ENCODE results near the gene SELENOK. TPM values are rescaled to one million over a fixed set of nuclear protein-coding genes. Genes with fewer than 3 reads are reported as not detected.

The SELENOK gene
- total RNA-seq, 2 experiments from 2014 or later, result 32.1 to 35.8 TPM

GRCh38 chr3:53880396-53881345 is 11.0 kb downstream of the SELENOK start:
- POLR2A ChIA-PET, result interaction anchor here (1.6 to 4.8 kb wide), 2 partner anchors 9 to 10 kb away, joined by 4 to 36 read pairs; partner anchors contain the start of gene SELENOK
- ATAC-seq, result no peak
- H3K4me3 Mint-ChIP-seq, result peak overlapping the region; percentile 98
- no peak for TF ChIP-seq CTCF (IDR thresholded peaks at IDR 0.05)
- intact Hi-C loops (cut with micrococcal nuclease), result no loop called here
- H3K27me3 Mint-ChIP-seq, result no peaks in the 10 kb centered on the region
- H3K4me1 Mint-ChIP-seq (ENCODE audit: low read depth), result peaks cover 21% of the 10 kb centered on the region
- H3K9me3 Mint-ChIP-seq, result no peaks in the 10 kb centered on the region
- peak overlapping the region; percentile 99 for H3K27ac Mint-ChIP-seq
- peaks cover 31% of the 10 kb centered on the region for H3K36me3 Mint-ChIP-seq (ENCODE audit: low read depth)
- no peak for DNase-seq
- CTCF ChIA-PET, result interaction anchor here (1.1 to 3.1 kb wide), 3 partner anchors 11 to 58 kb away, joined by 3 to 14 read pairs (median 5); partner anchors contain the start of gene SELENOK

GRCh38 chr3:53865732-53866499 is 25.7 kb downstream of the SELENOK start:
- Mint-ChIP-seq H3K4me1 (ENCODE audit: low read depth) (no peaks in the 10 kb centered on the region), H3K36me3 (ENCODE audit: low read depth) (peaks cover 42% of the 10 kb centered on the region), H3K27ac (no peak overlapping the region), H3K4me3 (no peak overlapping the region), H3K27me3 (no peaks in the 10 kb centered on the region), H3K9me3 (no peaks in the 10 kb centered on the region)
- ChIA-PET POLR2A (interaction anchor here (1.0 kb wide), 1 partner anchor 19 kb away, joined by 3 read pairs; no protein-coding TSS in a partner anchor), CTCF (interaction anchor here (1.1 kb wide), 1 partner anchor 646 kb away, joined by 3 read pairs; no protein-coding TSS in a partner anchor)
- DNase-seq (no peak), ATAC-seq (no peak)
- intact Hi-C loops (cut with micrococcal nuclease), result no loop called here
- TF ChIP-seq CTCF (IDR thresholded peaks at IDR 0.05), result no peak

GRCh38 chr3:53863145-53863544 is 28.5 kb downstream of the SELENOK start:
- no peak for TF ChIP-seq CTCF (IDR thresholded peaks at IDR 0.05)
- DNase-seq (no peak), ATAC-seq (no peak)
- H3K27ac Mint-ChIP-seq, result no peak overlapping the region
- intact Hi-C loops (cut with micrococcal nuclease), result no loop called here
- POLR2A ChIA-PET, result no interaction called here
- no peaks in the 10 kb centered on the region for H3K27me3 Mint-ChIP-seq
- H3K36me3 Mint-ChIP-seq (ENCODE audit: low read depth), result peaks cover 30% of the 10 kb centered on the region
- no peaks in the 10 kb centered on the region for H3K9me3 Mint-ChIP-seq
- no peaks in the 10 kb centered on the region for H3K4me1 Mint-ChIP-seq (ENCODE audit: low read depth)
- H3K4me3 Mint-ChIP-seq, result no peak overlapping the region
- CTCF ChIA-PET, result no interaction called here

- Mint-ChIP-seq H3K4me1 (ENCODE audit: low read depth) (no peaks in the 10 kb centered on the region), H3K36me3 (ENCODE audit: low read depth) (peaks cover 23% of the 10 kb centered on the region), H3K9me3 (no peaks in the 10 kb centered on the region), H3K27me3 (no peaks in the 10 kb centered on the region), H3K4me3 (no peak overlapping the region), H3K27ac (no peak overlapping the region)
- CTCF ChIA-PET, result no interaction called here
- POLR2A ChIA-PET, result no interaction called here
- no peak for DNase-seq
- intact Hi-C loops (cut with micrococcal nuclease), result no loop called here
- ATAC-seq, result no peak
- no peak for TF ChIP-seq CTCF (IDR thresholded peaks at IDR 0.05)
Observed at GRCh38 chr3:53862241-53862640, 29.4 kb downstream of the SELENOK start.

All from activated CD8-positive, alpha-beta T cell treated with anti-CD3 and anti-CD28 coated beads for 36 hours (primary cell).